Activated CD8-positive, alpha-beta memory T cell treated with anti-CD3 and anti-CD28 coated beads, Interleukin-2, amount 50 U/mL, for 1 hour (primary cell): ENCODE measurements around the gene CEACAM7.
A peak's percentile ranks its signal among the peaks of the same experiment; 100 is the strongest.
"Not testable (repeated sequence)": the region's sequence is repeated elsewhere in the genome, so short reads cannot be mapped to it uniquely, and the experiment has no call there.

Experiments used
- DNase-seq: peaks from one replicate; pipeline ENCODE4 v3.0.0-alpha.2; 2020; ENCODE audit errors: extremely low read depth

The CEACAM7 gene

DNA sequence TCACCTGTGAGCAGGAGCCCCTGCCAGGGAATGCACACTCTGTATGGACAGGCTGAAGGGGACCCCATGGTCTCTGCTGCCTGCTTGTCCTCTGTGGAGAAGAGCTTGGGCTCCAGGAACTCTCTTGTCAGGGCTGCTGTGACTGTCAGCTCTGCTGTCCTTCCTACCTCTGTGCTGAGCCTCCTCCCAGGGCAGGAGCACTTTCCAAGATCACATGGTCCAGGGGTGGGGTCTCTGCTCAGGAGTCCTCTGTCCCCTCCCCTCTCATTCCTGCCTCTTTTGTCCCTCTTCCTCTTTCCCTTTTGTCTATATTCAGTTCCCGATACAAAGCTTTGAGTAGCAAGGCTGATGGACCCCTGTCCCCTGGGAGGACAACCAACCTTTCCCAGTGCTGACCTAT is at the start of gene CEACAM7:
CEACAM7 (minus strand) TSS at position 173 of the 400 bp plus-strand sequence; CDS start at position 68, 105 bp downstream.
- DNase-seq, result no peak

- no peak for DNase-seq
Measured at GRCh38 chr19:41735071-41735600, 47.1 kb upstream of the CEACAM7 start.

DNA sequence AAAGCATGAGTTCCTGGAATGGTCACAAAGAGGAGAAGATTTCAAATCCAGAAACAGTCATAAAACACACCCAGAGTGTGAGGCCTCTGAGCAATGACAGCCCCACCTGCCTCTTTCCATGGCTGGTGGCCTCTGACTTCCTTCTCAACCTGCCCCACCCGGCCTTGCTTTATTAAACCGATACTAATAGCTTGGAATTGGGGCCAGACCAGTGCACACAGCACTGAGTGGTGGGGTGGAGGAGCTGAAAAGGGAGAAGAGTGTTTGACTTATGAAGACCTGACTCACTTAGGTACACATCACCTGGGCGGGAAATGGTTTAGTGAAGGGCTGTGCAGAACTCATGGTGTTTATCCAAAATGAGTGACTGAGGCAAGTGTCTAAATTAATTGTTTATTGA is 46.5 kb upstream of the CEACAM7 start:
- no peak for DNase-seq

- DNase-seq, result no peak
Measured at GRCh38 chr19:41734156-41734555, 46.1 kb upstream of the CEACAM7 start.

GRCh38 chr19:41726493-41726892 is 38.4 kb upstream of the CEACAM7 start:
- no peak for DNase-seq

GRCh38 chr19:41720103-41720502 is 32.0 kb upstream of the CEACAM7 start:
- DNase-seq, result no peak

GRCh38 chr19:41718761-41719160 is 30.7 kb upstream of the CEACAM7 start:
- DNase-seq, result no peak

DNA sequence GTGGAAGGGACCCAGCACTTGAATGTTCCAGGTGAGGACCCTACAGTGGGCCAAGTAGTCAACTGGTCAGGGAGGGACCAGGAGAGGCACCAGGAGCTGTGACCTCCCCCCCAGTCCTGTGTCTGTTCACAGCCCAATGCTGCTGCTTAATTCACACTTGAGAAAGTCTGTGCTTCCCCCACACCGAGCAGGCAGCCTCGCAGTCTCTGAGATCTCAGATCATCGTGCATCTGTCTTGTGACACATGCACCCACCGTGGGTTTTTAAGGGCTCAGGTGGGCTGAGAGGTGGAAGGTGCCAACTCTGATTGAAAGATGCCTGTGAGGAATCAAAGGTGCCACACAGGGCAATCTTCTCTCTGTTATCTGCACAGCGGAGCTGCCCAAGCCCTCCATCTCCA is 26.5 kb upstream of the CEACAM7 start:
- DNase-seq, result no peak

- DNase-seq, result no peak
Measured at GRCh38 chr19:41711376-41712261, 23.5 kb upstream of the CEACAM7 start.

DNA sequence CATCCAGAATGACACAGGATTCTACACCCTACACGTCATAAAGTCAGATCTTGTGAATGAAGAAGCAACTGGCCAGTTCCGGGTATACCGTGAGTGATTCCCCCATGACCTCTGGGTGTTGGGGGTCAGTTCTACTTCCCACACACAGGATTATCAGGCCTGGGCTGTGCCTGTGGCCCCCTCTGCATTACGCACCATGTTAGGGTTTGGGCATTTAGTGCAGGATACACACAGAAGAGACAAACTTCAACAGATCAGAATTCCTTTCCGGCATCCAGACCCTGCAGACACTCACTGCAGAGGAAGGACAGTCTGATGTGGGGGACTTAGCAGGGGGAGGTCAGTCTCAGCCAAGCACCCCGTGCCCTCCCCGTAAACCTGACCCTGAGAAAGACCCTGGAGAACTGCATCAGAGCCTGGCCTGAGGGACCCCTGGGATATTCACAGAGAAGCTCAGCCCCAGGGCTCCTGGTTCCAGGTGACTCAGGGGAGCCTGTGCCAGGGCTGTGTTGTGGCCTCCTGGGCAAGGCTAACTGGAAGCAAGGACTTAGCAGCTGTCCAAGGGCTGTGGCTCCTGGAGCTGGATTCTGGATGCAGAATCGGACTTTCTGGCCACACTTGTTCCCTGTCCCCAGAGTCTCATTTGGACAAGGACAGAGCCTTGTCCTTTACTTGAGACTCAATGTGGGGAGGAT is 22.0 kb upstream of the CEACAM7 start:
- no peak for DNase-seq

GRCh38 chr19:41709516-41709915 is 21.4 kb upstream of the CEACAM7 start:
- not testable (repeated sequence) for DNase-seq

DNA sequence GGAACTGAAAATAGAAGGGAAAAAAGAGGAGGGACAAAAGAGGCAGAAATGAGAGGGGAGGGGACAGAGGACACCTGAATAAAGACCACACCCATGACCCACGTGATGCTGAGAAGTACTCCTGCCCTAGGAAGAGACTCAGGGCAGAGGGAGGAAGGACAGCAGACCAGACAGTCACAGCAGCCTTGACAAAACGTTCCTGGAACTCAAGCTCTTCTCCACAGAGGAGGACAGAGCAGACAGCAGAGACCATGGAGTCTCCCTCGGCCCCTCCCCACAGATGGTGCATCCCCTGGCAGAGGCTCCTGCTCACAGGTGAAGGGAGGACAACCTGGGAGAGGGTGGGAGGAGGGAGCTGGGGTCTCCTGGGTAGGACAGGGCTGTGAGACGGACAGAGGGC is 20.4 kb upstream of the CEACAM7 start, which contains the start of gene CEACAM5:
CEACAM5 (plus strand) TSS at position 146 of the 400 bp plus-strand sequence; CDS start at position 252, 106 bp downstream.
- no peak for DNase-seq

GRCh38 chr19:41707871-41708371 is 19.9 kb upstream of the CEACAM7 start:
- no peak for DNase-seq

GRCh38 chr19:41707502-41707812 is 19.4 kb upstream of the CEACAM7 start:
- no peak for DNase-seq

GRCh38 chr19:41706741-41707501 is 18.9 kb upstream of the CEACAM7 start:
- DNase-seq, result peak; percentile 19

GRCh38 chr19:41705393-41706174 is 17.5 kb upstream of the CEACAM7 start:
- no peak for DNase-seq

GRCh38 chr19:41703602-41704293 is 15.7 kb upstream of the CEACAM7 start:
- DNase-seq, result no peak

- no peak for DNase-seq
Measured at GRCh38 chr19:41702171-41702651, 14.1 kb upstream of the CEACAM7 start.

GRCh38 chr19:41701401-41702075 is 13.5 kb upstream of the CEACAM7 start:
- no peak for DNase-seq
